Prostate gland (tissue), 1 donor: ENCODE measurements around the gene MYBPC2.

Experiments used
- POLR2A ChIP-seq: fragments of 450-650 bp; IDR thresholded peaks from one replicate; pipeline ENCODE4 v1.6.1; 2016; ENCODE audit warnings: antibody characterized with exemption, mild to moderate bottlenecking
- POLR2AphosphoS5 ChIP-seq: sonication (generic); formaldehyde crosslinking; IDR thresholded peaks from one replicate; pipeline ENCODE4 v1.6.1; 2017; ENCODE audit warnings: antibody characterized with exemption

- no peak for TF ChIP-seq POLR2A
- TF ChIP-seq POLR2AphosphoS5: no peak
These were observed 36.1 kb downstream of the MYBPC2 start for GRCh38 chr19:50468818-50469217.
